NCI-H345 (cell line): ENCODE results near the gene RASAL2.
"Not testable (repeated sequence)": the region's sequence is repeated elsewhere in the genome, so short reads cannot be mapped to it uniquely, and the experiment has no call there.

Experiments
- DNase-seq: peaks from one replicate; lab custom pipeline; 2025; lab: John Stamatoyannopoulos, UW

RASAL2 gene

GRCh38 chr1:178493301-178493741 is 399.4 kb downstream of the RASAL2 start:
- DNase-seq = no peak

GRCh38 chr1:178494569-178494971 is 400.7 kb downstream of the RASAL2 start:
- no peak for DNase-seq

DNA sequence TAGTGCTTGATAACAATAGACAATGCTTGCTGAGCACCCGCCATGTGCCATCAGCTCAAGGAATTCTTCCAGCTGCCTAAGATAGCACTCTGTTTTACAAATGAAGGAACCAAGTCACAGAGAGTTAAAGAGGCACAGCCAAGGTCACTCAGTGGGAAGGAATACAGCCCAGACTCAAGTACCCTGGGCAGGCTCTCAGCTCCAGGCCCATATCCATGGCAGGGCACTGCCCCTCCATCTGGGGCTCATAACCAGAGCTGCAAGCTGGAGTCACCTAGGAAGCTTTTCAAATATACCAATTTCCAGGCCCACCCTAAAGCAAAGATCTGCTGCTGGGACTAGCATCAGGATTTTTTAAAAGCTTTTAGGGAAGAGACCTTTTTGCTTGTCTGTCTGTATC is 401.3 kb downstream of the RASAL2 start:
- DNase-seq = no peak

- DNase-seq = no peak
Observed at GRCh38 chr1:178495741-178496409, 402.0 kb downstream of the RASAL2 start.

DNA sequence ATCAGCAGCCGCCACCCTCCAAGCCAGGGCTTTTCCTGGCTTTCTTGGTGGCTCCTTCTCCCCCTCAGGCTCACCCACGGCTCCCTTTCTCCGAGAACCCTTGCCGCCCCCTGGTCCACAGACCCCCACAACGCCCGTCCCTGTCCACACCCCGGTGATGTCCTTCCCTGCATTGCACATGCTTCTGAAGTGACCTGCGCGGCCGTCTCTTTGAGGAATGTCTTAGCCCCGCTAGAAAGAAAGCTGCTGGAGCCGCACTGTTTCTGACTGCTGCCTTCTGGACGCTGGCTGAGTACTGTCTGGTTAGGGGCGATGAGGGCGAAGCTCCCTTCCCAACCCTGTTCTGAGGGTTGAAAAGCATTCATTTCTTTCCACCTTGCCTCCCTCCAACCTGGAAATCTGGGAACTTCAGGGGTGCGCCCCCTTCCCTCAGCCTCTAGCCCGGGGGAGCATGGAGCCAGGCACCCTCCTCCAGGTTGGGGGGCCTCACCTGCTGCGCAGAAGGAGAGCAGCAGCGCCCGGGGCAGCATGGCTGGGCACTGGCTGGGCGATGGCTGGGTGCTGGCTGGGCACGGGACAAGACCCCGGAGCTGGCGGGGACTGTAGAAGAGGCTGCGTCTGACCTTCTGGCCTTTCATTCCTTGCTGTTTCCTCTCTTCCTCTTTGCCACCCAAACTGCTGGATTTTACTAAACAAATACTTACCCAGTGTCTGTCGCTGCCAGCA is 402.7 kb downstream of the RASAL2 start, which contains the start of gene CLEC20A:
TSS of gene CLEC20A (minus strand) at position 555 of the 726 bp plus-strand sequence. CDS start at position 530, 25 bp downstream.
- no peak for DNase-seq

DNA sequence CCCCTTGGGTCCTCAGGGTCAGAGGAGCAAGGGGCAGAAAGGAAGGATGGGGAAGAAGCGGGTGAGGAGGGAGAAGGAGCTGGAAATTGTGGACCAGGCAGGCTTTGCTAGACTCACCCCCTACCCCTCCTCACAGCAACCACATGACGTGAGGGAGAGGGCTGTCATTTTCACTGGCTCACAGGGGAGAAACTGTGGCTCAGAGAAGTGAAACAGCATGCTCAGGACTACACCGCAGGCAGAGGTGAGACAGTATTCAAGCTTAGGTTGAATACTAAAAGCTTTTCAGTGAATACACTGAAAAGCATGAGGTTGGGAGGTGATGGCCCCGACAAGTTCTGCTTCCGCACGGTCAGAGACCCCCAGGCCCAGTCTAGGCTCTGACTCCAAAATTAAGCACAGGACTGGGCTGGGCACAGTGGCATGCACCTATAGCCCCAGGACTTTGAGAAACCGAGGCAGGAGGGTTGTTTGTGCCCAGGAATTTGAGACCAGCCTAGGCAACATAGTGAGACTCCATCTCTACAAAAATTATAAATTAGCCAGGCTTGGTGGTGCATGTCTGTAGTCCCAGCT is 404.1 kb downstream of the RASAL2 start:
- no peak for DNase-seq

DNA sequence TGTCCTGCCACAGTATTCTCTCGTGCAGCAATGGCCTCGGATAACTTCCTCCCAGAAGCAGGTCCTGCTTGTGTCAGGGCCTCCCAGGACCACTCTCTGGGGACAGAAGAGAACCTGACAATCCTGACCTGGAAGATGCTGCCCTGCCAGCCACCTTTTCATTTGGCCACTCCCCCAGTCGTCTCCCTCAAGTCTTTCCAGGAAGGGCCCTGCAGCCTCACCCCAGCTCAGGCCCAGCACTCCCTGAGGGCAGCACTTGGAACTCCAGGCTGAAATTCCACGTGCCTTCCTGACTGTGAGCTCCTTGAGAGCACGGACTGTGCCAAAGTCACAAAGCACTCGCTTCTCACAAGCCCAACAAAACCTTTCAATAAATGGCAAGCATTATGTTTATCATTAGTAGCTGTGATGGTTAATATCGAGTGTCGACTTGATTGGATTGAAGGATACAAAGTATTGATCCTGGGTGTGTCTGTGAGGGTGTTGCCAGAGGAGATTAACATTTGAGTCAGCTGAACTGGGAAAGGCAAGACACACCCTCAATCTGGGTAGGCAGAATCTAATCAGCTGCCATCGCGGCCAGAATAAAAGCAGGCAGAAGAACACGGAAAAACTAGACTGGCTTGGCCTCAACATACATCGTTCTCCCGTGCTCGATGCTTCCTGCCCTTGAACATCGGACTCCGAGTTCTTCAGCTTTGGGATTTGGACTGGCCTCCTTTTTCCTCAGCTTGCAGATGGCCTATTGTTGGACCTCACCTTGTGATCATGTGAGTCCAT is 405.2 kb downstream of the RASAL2 start:
- DNase-seq = no peak

DNA sequence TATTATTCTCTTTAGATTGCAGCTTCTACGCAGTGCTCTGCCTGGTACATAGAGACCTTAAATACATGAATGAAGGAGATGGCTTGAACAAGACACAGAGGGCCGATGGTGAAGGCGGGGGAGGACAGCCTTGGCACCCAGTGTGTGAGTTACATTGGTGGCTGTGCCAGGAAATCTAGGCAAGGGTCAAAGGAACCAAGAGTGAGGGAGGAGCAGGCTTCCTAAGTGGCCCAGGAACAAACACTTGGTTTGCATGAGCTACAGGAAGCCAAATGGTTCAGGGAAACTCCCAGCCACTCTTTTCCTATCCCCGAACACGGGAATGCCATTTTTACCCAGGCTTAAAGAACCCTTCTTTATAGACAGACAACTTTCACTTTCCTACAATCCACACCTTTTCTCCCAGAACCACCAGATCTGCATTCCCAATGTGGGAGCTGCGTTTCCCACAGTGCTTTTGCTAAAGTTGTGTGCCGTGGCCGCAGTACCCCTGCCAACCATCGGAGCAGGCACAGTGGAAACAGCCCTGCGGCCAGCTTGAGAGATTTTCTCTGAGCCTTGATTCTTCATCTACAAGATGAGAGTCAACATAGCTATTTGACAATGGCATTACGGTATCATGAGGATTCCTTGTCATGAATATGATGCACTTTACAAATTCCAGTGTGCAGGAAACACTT is 406.3 kb downstream of the RASAL2 start:
- DNase-seq = no peak

DNA sequence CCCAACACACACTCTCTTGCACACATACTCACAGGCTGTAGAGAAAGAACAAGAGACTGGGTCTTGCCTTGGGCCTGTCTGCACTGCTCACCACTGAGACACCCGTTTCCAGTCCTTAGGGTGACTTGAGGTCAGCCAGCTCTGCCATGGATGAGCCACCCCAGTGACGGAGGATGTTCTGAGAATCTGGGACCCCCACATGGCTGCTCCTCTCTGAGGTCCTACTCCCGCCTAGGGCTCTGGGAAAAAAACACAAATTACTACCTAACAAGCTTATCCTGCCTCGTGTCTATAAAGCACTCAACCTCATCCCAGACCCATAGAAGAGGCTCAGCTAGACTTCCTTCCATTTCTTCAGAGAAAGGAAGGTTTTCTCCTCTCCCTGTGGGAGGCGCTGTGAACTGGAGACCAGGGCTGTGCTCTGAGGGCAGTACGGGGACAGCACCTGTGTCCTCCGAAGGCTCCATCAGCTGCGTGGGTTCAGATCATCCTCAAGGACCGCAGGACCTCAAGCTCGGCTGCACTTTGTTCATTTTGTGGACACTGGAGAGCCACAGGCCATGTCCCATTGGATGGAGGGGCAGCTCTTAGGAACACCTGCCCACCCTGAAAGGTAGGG is 407.1 kb downstream of the RASAL2 start:
- no peak for DNase-seq

DNA sequence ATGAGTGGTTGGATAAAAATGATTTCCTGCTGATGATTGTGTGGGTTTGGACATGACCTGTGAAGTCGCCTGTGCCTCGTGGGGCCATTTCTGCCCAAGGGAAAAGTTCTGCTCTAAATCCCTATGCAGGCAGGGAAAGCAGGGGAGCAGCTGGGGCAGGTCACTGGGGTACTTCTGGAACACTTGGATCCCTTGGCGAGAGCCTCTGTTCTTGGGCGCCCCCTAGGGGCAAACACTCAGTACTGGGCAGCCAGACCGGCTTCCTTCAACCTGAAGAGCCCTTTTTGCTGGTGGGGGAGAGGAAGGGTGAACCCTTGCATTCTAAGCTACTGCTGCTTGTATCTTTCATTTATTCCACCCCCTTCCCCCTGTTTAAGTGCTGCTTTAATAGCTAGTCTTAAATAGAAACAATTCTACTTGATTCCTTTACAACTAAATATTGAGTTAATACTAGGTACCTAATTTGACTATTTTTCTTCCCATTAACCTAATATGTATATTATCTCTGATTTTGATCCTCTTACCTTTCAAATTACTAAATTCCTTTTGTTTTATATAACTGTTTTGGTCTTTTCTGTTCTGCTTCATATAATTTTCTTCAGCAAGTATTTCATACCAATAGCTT is 407.9 kb downstream of the RASAL2 start:
- DNase-seq = peak; percentile 60

DNA sequence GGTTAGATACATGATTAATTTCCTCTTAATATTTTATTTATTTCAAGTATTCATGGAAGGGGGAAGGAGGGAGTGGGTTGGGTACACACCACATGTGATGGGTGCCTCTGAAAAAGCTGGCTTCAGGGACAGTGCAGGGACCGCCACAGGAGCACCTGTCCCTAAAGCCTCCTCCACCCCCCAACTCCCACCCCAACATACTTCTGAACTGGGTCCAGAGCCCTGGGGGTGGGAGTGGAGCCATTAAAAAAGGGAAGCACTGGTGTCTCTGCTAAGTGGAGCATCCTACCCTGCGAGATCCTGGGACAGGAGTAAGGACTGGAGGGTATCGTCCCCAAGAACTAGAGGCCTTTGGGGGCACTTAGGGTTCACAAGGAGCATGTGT is 408.4 kb downstream of the RASAL2 start:
- DNase-seq = no peak

GRCh38 chr1:178502856-178503255 is 409.0 kb downstream of the RASAL2 start:
- DNase-seq = no peak

- DNase-seq = not testable (repeated sequence)
Observed at GRCh38 chr1:178503316-178503715, 409.4 kb downstream of the RASAL2 start.

DNA sequence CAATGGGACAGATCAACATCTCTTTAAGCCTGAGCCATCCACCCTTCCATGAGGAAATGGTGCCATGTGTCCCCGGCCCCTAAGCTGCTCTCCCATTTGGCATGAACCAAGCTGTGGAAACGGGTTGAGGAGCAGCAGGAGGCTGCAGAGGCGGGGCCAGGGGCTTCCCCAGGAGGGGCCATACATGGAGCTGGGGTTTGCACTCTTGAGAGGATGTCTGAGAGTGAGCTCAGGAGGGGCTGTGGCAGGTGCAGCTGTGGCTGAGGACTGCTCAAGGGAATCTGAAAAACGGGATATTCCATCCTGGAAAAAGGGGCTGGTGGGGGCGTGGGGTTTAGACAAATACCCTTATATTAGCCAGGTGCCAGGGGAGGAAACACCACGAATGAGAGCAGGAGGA is 409.9 kb downstream of the RASAL2 start:
- DNase-seq = no peak

DNA sequence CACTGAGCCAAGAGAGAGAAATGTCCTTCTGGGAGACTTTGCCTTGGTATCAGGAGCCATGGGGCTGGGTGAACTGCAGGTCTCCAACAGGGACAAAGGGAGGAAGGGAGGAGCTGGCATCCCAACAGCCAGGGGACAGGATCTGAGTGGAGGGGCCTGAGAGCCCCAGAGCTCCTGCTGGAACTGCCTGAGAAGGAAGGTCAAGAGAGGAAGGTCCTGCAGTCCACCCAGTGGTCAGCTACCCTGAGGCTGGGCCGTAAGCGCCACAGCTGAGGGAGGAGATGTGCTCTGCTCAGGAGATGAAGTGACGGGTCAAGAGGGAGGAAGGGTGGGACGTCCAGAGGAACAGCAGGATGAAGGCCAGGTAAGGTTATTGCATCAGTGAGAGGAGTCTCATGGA is 410.4 kb downstream of the RASAL2 start:
- DNase-seq = no peak

- no peak for DNase-seq
Observed at GRCh38 chr1:178506177-178506576, 412.3 kb downstream of the RASAL2 start.

DNA sequence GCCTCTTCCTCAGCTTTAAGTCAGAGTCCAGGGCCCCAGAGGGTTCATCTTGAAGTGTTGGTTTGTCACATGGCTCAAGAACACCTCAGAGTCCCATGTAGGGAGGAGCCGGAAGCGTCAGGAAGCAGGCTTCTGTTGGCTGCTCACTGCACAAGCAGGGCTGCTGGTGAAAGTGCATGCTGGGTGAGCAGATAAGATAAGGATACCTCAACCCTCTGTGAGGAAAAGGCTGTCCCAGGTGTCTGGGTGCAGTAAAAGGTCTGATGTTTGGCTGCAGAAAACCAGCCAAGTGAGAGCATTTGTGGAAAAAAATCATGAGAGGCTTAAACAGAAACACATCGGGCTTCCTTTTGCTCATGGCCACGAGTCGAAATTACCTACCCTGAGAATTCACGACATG is 412.8 kb downstream of the RASAL2 start:
- no peak for DNase-seq

DNA sequence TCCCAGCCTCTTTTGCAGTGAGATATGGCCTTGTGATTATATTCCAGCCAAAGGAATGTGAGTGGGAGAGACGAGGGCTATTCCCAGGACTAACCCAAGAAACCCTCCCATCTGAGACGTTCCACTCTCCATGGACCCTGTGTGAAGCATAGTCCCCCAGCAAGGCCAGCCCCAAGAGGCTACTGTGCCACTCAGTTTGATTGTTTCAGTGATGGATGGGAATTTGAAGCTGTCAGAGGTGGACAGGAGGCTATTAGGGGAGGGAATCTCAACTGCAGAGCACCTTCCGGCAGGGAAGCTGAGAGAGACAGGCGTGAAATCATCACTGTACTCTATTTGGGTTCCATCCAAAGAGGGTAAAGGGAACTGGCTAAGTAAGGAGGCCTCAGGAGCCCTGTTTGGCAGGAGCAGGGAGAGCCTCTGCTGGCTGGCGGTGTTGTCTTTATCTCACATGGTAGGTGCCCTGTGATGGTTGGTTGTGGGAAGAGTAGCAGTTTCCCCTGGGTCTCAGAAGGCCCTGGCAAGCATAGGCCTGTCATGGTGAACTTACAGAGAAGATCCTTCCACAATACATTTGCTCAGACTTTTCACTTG is 415.6 kb downstream of the RASAL2 start:
- DNase-seq = no peak

GRCh38 chr1:178510155-178510554 is 416.3 kb downstream of the RASAL2 start:
- DNase-seq = no peak

GRCh38 chr1:178512566-178513277 is 418.8 kb downstream of the RASAL2 start, which contains the start of gene TEX35:
Gene TEX35 (plus strand): TSS chr1:178513109. CDS start chr1:178513189, 80 bp downstream.
- no peak for DNase-seq
